Measurements from ENCODE around the gene CPA4.

CPA4 gene

GRCh38 chr7:130352194-130353074, 59.5 kb downstream of the CPA4 start:
- H3K9ac ChIP-seq (ENCODE audit: low read length): no peak overlapping the region
- H3K4me3 ChIP-seq (ENCODE audit: low read length): no peak overlapping the region
- no peaks in the 10 kb centered on the region for H3K36me3 ChIP-seq (ENCODE audit: control insufficient read depth, insufficient read depth, low read length)
- no peaks in the 10 kb centered on the region for H3K4me1 ChIP-seq (ENCODE audit: control insufficient read depth, insufficient read depth, low read length)
- H3K9me3 ChIP-seq (ENCODE audit: control insufficient read depth, low read length): no peaks in the 10 kb centered on the region
- H3K27me3 ChIP-seq (ENCODE audit: control insufficient read depth, insufficient read depth, low read length): no peaks in the 10 kb centered on the region

GRCh38 chr7:130353196-130353595, 60.2 kb downstream of the CPA4 start:
- no peaks in the 10 kb centered on the region for H3K36me3 ChIP-seq (ENCODE audit: control insufficient read depth, insufficient read depth, low read length)
- H3K4me1 ChIP-seq (ENCODE audit: control insufficient read depth, insufficient read depth, low read length): no peaks in the 10 kb centered on the region
- no peaks in the 10 kb centered on the region for H3K27me3 ChIP-seq (ENCODE audit: control insufficient read depth, insufficient read depth, low read length)
- no peak overlapping the region for H3K4me3 ChIP-seq (ENCODE audit: low read length)
- no peak overlapping the region for H3K9ac ChIP-seq (ENCODE audit: low read length)
- no peaks in the 10 kb centered on the region for H3K9me3 ChIP-seq (ENCODE audit: control insufficient read depth, low read length)

- no peaks in the 10 kb centered on the region for H3K27me3 ChIP-seq (ENCODE audit: control insufficient read depth, insufficient read depth, low read length)
Observed at GRCh38 chr7:130356121-130356875, 63.3 kb downstream of the CPA4 start.

GRCh38 chr7:130356876-130357611, 64.1 kb downstream of the CPA4 start:
- Histone ChIP-seq H3K4me3 (ENCODE audit: low read length) (no peak overlapping the region), H3K4me1 (ENCODE audit: control insufficient read depth, insufficient read depth, low read length) (no peaks in the 10 kb centered on the region), H3K36me3 (ENCODE audit: control insufficient read depth, insufficient read depth, low read length) (no peaks in the 10 kb centered on the region), H3K9me3 (ENCODE audit: control insufficient read depth, low read length) (no peaks in the 10 kb centered on the region), H3K27me3 (ENCODE audit: control insufficient read depth, insufficient read depth, low read length) (no peaks in the 10 kb centered on the region), H3K9ac (ENCODE audit: low read length) (no peak overlapping the region)

More at GRCh38 chr7:130356121-130356875, 63.3 kb downstream of the CPA4 start:
- no peak overlapping the region for H3K4me3 ChIP-seq (ENCODE audit: low read length)
- H3K9me3 ChIP-seq (ENCODE audit: control insufficient read depth, low read length): no peaks in the 10 kb centered on the region
- H3K9ac ChIP-seq (ENCODE audit: low read length): no peak overlapping the region
- H3K36me3 ChIP-seq (ENCODE audit: control insufficient read depth, insufficient read depth, low read length): no peaks in the 10 kb centered on the region
- no peaks in the 10 kb centered on the region for H3K4me1 ChIP-seq (ENCODE audit: control insufficient read depth, insufficient read depth, low read length)

- H3K36me3 ChIP-seq (ENCODE audit: control insufficient read depth, insufficient read depth, low read length): no peaks in the 10 kb centered on the region
- no peak overlapping the region for H3K9ac ChIP-seq (ENCODE audit: low read length)
- no peak overlapping the region for H3K4me3 ChIP-seq (ENCODE audit: low read length)
- H3K27me3 ChIP-seq (ENCODE audit: control insufficient read depth, insufficient read depth, low read length): no peaks in the 10 kb centered on the region
- no peaks in the 10 kb centered on the region for H3K9me3 ChIP-seq (ENCODE audit: control insufficient read depth, low read length)
- no peaks in the 10 kb centered on the region for H3K4me1 ChIP-seq (ENCODE audit: control insufficient read depth, insufficient read depth, low read length)
Observed at GRCh38 chr7:130358471-130358870, 65.5 kb downstream of the CPA4 start.

GRCh38 chr7:130359276-130359857, 66.4 kb downstream of the CPA4 start:
- no peaks in the 10 kb centered on the region for H3K4me1 ChIP-seq (ENCODE audit: control insufficient read depth, insufficient read depth, low read length)
- no peaks in the 10 kb centered on the region for H3K27me3 ChIP-seq (ENCODE audit: control insufficient read depth, insufficient read depth, low read length)
- no peaks in the 10 kb centered on the region for H3K36me3 ChIP-seq (ENCODE audit: control insufficient read depth, insufficient read depth, low read length)
- H3K9me3 ChIP-seq (ENCODE audit: control insufficient read depth, low read length): no peaks in the 10 kb centered on the region
- no peak overlapping the region for H3K4me3 ChIP-seq (ENCODE audit: low read length)
- no peak overlapping the region for H3K9ac ChIP-seq (ENCODE audit: low read length)

- Histone ChIP-seq H3K27me3 (ENCODE audit: control insufficient read depth, insufficient read depth, low read length) (no peaks in the 10 kb centered on the region), H3K9me3 (ENCODE audit: control insufficient read depth, low read length) (no peaks in the 10 kb centered on the region), H3K9ac (ENCODE audit: low read length) (no peak overlapping the region)
Observed at GRCh38 chr7:130360518-130360917, 67.6 kb downstream of the CPA4 start.

GRCh38 chr7:130361681-130362080, 68.7 kb downstream of the CPA4 start:
- Histone ChIP-seq H3K4me3 (ENCODE audit: low read length) (no peak overlapping the region), H3K36me3 (ENCODE audit: control insufficient read depth, insufficient read depth, low read length) (no peaks in the 10 kb centered on the region), H3K9ac (ENCODE audit: low read length) (no peak overlapping the region), H3K27me3 (ENCODE audit: control insufficient read depth, insufficient read depth, low read length) (no peaks in the 10 kb centered on the region), H3K9me3 (ENCODE audit: control insufficient read depth, low read length) (no peaks in the 10 kb centered on the region), H3K4me1 (ENCODE audit: control insufficient read depth, insufficient read depth, low read length) (no peaks in the 10 kb centered on the region)

More at GRCh38 chr7:130360518-130360917, 67.6 kb downstream of the CPA4 start:
- Histone ChIP-seq H3K36me3 (ENCODE audit: control insufficient read depth, insufficient read depth, low read length) (no peaks in the 10 kb centered on the region), H3K4me1 (ENCODE audit: control insufficient read depth, insufficient read depth, low read length) (no peaks in the 10 kb centered on the region), H3K4me3 (ENCODE audit: low read length) (no peak overlapping the region)

- Histone ChIP-seq H3K4me1 (ENCODE audit: control insufficient read depth, insufficient read depth, low read length) (no peaks in the 10 kb centered on the region), H3K9ac (ENCODE audit: low read length) (no peak overlapping the region), H3K36me3 (ENCODE audit: control insufficient read depth, insufficient read depth, low read length) (no peaks in the 10 kb centered on the region), H3K9me3 (ENCODE audit: control insufficient read depth, low read length) (no peaks in the 10 kb centered on the region), H3K4me3 (ENCODE audit: low read length) (no peak overlapping the region), H3K27me3 (ENCODE audit: control insufficient read depth, insufficient read depth, low read length) (no peaks in the 10 kb centered on the region)
Observed at GRCh38 chr7:130362251-130362816, 69.4 kb downstream of the CPA4 start.

- Histone ChIP-seq H3K4me3 (ENCODE audit: low read length) (no peak overlapping the region), H3K36me3 (ENCODE audit: control insufficient read depth, insufficient read depth, low read length) (no peaks in the 10 kb centered on the region), H3K9ac (ENCODE audit: low read length) (no peak overlapping the region), H3K4me1 (ENCODE audit: control insufficient read depth, insufficient read depth, low read length) (no peaks in the 10 kb centered on the region), H3K9me3 (ENCODE audit: control insufficient read depth, low read length) (no peaks in the 10 kb centered on the region), H3K27me3 (ENCODE audit: control insufficient read depth, insufficient read depth, low read length) (no peaks in the 10 kb centered on the region)
Observed at GRCh38 chr7:130363026-130363847, 70.3 kb downstream of the CPA4 start.

GRCh38 chr7:130364451-130364850, 71.5 kb downstream of the CPA4 start:
- Histone ChIP-seq H3K9me3 (ENCODE audit: control insufficient read depth, low read length) (no peaks in the 10 kb centered on the region), H3K27me3 (ENCODE audit: control insufficient read depth, insufficient read depth, low read length) (no peaks in the 10 kb centered on the region), H3K36me3 (ENCODE audit: control insufficient read depth, insufficient read depth, low read length) (no peaks in the 10 kb centered on the region), H3K4me1 (ENCODE audit: control insufficient read depth, insufficient read depth, low read length) (peaks cover 5% of the 10 kb centered on the region), H3K9ac (ENCODE audit: low read length) (no peak overlapping the region), H3K4me3 (ENCODE audit: low read length) (no peak overlapping the region)

All from mucosa of stomach (tissue), 1 donor.